Lower leg skin (tissue), 4 donors: ENCODE data around the gene RNF217. TPM values are rescaled to one million over a fixed set of nuclear protein-coding genes. Genes with fewer than 3 reads are reported as not detected.

Source experiments
- DNase-seq, 2 donors: peaks; one replicate each; pipeline ENCODE4 v3.0.0-alpha.2; 2019; ENCODE audit warnings: low spot score in 2 of 2
- H3K4me3 ChIP-seq: fragments of 200-600 bp; sonication (generic); 2 replicates; pipeline ENCODE4 v1.5.1; 2017; ENCODE audit warnings: mild to moderate bottlenecking, low read depth; ENCODE audit not compliant: poor library complexity, severe bottlenecking
- CTCF ChIP-seq, 3 donors: fragments of 450-650 bp; IDR thresholded peaks; one replicate each; pipeline ENCODE4 v1.5.1; 2016; ENCODE audit warnings: antibody characterized with exemption in 3 of 3, mild to moderate bottlenecking in 3 of 3, moderate library complexity in 2 of 3
- POLR2A ChIP-seq, 2 donors: fragments of 450-650 bp; IDR thresholded peaks; one replicate each; pipeline ENCODE4 v1.6.1; 2016 to 2017; ENCODE audit warnings: antibody characterized with exemption in 2 of 2, mild to moderate bottlenecking in 1 of 2, moderate library complexity in 1 of 2
- WGBS, 2 donors: methylation state at CpG; one replicate each; pipeline ENCODE4 v1.1.5; 2018; 5-methylcytosine and 5-hydroxymethylcytosine counted together
- intact Hi-C: fragments of 100-400 bp; cut with DNase I; formaldehyde crosslinking; loops from one replicate; pipeline ENCODE4 v1.15.0; 2023; ENCODE audit warnings: low total_unique reads
- total RNA-seq, 4 donors: library from RNA; depleted of rRNA; stranded (reverse); fragments of >200 nt; gene quantifications; one replicate each; pipeline ENCODE4 v1.1.0, GENCODE V29; 2016

The RNF217 gene
- total RNA-seq, 4 donors from 2014 or later: 17.2 to 35.2 (median 25.1) TPM

DNA sequence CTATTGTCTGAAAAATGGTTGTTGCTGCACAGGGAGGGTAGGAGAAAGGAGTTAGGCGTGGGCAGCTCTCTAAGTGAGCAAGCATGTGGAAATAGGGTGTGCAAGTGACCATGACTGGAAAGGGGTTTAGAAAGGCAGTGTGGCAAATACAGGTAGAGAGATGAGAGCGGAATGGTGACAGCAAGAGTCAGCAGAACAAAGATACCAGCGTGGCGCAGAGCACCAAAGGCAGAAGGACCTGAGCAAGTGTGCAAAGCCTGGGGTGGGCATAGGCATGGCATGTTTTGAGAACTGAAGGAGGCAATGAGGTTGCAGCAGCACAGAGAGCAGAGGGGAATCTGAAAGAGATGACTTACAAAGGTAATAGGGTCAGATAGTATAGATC lies 17.0 kb downstream of the RNF217 start:
- DNase-seq: no peak
- intact Hi-C loops: no loop called here
- H3K4me3 ChIP-seq: no peak overlapping the region
- 96 to 98% methylated on average over 4 of the region's 4 CpGs for WGBS, 2 donors
- TF ChIP-seq CTCF (IDR thresholded peaks at IDR 0.05) (no peak), POLR2A (IDR thresholded peaks at IDR 0.05) (no peak)

DNA sequence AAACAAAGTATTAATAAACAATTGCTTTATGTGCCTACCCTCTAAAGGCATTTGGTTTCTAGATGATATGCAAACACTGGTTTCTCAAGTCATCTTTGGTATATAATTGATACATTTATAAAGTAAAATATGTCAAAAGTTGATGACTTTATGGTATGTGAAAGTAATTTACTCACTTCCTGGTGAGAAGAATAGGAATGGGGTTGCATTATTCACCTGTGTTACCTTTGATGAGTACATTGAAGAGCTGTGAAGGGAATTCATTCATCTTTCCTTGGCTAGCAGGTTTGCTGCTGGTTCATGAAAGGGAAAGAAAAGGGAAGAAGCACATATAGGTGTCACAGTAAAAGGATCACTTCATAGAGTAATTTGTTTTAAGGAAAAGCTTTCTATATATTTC lies 20.4 kb downstream of the RNF217 start:
- H3K4me3 ChIP-seq: no peak overlapping the region
- TF ChIP-seq POLR2A (IDR thresholded peaks at IDR 0.05) (no peak), CTCF (IDR thresholded peaks at IDR 0.05) (no peak)
- intact Hi-C loops: no loop called here
- no peak for DNase-seq

- 94% methylated on average over 2 of the region's 2 CpGs for WGBS, 2 donors
- no peak for TF ChIP-seq CTCF (IDR thresholded peaks at IDR 0.05)
- no peak for TF ChIP-seq POLR2A (IDR thresholded peaks at IDR 0.05)
- intact Hi-C loops: no loop called here
- no peak for DNase-seq
- no peak overlapping the region for H3K4me3 ChIP-seq
These were observed 21.3 kb downstream of the RNF217 start for GRCh38 chr6:124983383-124984083.

GRCh38 chr6:124984668-124985338 lies 22.6 kb downstream of the RNF217 start:
- TF ChIP-seq CTCF (IDR thresholded peaks at IDR 0.05) (no peak), POLR2A (IDR thresholded peaks at IDR 0.05) (no peak)
- WGBS, 2 donors: 96 to 100% methylated on average over 1 of the region's 1 CpG
- DNase-seq: no peak
- intact Hi-C loops: loop anchor here (5.0 kb wide), 1 partner anchor 1912 kb away; no protein-coding TSS in a partner anchor
- H3K4me3 ChIP-seq: no peak overlapping the region

GRCh38 chr6:124986164-124986563 lies 23.9 kb downstream of the RNF217 start:
- DNase-seq: no peak
- intact Hi-C loops: loop anchor here (5.0 kb wide), 1 partner anchor 1911 kb away; no protein-coding TSS in a partner anchor
- H3K4me3 ChIP-seq: no peak overlapping the region
- TF ChIP-seq CTCF (IDR thresholded peaks at IDR 0.05): no peak
- no peak for TF ChIP-seq POLR2A (IDR thresholded peaks at IDR 0.05)
